ENCODE measurements around the gene VIPR2. TPM values are rescaled to one million over a fixed set of nuclear protein-coding genes. Genes with fewer than 3 reads are reported as not detected.
A peak's percentile ranks its signal among the peaks of the same experiment; 100 is the strongest.

Gene VIPR2
- total RNA-seq, 1 donor from 2014 or later = 4.5 TPM

DNA sequence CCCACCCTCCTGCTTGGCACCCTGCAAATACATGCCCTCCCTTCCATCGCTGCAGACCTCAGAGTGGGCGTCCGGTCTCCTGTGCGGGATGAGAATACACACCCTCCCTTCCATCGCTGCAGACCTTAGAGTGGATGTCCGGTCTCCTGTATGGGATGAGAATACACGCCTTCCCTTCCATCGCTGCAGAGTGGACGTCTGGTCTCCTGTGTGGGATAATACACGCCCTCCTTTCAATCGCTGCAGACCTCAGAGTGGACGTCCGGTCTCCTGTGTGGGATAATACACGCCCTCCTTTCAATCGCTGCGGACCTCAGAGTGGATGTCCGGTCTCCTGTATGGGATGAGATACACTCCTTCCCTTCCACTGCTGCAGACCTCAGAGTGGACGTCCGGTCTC lies 128.1 kb downstream of the VIPR2 start:
- DNase-seq = peak; percentile 33
- Histone ChIP-seq H3K4me1 (peaks cover 18% of the 10 kb centered on the region), H3K9me3 (no peaks in the 10 kb centered on the region), H3K36me3 (no peaks in the 10 kb centered on the region), H3K27ac (no peak overlapping the region), H3K4me3 (no peak overlapping the region), H3K27me3 (no peaks in the 10 kb centered on the region)
- ATAC-seq = no peak
- TF ChIP-seq, protein P1, sequence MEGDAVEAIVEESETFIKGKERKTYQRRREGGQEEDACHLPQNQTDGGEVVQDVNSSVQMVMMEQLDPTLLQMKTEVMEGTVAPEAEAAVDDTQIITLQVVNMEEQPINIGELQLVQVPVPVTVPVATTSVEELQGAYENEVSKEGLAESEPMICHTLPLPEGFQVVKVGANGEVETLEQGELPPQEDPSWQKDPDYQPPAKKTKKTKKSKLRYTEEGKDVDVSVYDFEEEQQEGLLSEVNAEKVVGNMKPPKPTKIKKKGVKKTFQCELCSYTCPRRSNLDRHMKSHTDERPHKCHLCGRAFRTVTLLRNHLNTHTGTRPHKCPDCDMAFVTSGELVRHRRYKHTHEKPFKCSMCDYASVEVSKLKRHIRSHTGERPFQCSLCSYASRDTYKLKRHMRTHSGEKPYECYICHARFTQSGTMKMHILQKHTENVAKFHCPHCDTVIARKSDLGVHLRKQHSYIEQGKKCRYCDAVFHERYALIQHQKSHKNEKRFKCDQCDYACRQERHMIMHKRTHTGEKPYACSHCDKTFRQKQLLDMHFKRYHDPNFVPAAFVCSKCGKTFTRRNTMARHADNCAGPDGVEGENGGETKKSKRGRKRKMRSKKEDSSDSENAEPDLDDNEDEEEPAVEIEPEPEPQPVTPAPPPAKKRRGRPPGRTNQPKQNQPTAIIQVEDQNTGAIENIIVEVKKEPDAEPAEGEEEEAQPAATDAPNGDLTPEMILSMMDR (IDR thresholded peaks at IDR 0.05) = no peak
- intact Hi-C loops (cut with DNase I) = no loop called here

DNA sequence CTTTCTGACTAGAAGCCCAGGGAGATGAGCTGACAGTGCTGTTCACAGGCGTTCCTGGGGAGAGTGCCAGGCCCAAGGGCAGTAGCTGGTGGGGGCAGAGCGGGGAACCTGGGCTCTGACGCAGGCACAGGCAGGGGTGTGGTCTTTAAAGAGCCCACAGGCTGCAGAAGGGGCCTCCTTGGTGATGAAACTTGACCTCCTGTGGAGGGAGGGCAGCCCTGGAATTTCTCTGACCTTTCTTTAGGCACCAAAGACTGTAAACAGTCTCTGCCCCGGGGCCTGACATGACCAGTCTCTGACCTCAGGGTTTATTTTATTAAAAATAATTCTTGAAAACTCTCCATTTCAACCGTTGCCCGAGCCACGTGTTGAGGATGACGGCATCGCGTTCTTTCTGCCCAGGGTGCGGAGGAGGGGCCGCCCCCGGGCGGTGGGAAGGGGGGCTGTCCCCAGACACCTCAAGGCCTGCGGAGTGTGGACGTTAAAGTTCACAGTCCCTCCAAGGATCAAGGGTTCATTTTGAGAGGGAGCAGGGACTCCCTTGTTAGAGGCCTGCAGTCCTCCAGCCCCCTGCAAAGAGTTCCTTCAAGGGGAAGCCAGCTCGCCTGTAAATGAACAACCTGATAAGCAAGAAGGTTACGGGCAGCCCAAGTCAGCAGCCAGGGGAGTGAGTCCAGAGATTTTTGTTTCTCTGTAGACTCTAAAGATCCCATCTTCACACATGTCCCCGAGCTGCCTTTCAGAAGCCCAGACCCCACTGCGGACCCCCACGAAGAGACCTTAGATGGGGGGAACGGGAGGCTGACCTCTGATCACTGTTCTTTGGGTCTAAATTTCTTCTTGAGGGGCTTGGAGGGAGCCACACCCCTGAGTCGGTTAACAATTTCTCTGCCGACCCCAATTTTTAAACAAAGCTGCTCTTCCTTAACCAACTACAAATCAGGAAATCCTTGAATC lies 128.9 kb downstream of the VIPR2 start:
- peaks cover 18% of the 10 kb centered on the region for H3K4me1 ChIP-seq
- no peak overlapping the region for H3K27ac ChIP-seq
- TF ChIP-seq, protein P1 (IDR thresholded peaks at IDR 0.05) = no peak
- no peak overlapping the region for H3K4me3 ChIP-seq
- no peaks in the 10 kb centered on the region for H3K9me3 ChIP-seq
- ATAC-seq (peak; percentile 71), DNase-seq (peak; percentile 76)
- H3K27me3 ChIP-seq = no peaks in the 10 kb centered on the region
- no peaks in the 10 kb centered on the region for H3K36me3 ChIP-seq
- intact Hi-C loops (cut with DNase I) = no loop called here

DNA sequence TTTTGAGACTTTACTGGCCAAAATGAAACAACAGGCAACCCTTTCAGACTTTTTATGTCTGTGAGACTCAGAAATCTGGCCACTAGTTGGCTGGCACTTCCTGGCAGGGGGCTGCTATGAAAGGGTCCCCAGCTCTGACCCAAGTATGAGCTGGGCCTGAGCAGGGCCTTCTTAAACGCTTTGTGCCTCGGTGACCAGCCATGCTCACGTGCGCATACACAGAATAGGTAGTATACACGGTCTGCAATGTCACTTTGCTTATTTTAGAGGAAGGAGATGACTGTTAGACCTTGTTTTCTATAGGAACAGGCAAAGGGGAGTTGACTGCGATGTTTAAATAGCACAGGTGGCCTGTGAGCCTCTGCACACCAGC lies 129.6 kb downstream of the VIPR2 start:
- Histone ChIP-seq H3K27me3 (no peaks in the 10 kb centered on the region), H3K4me3 (no peak overlapping the region), H3K4me1 (peaks cover 18% of the 10 kb centered on the region), H3K36me3 (no peaks in the 10 kb centered on the region), H3K27ac (peak overlapping the region; percentile 36), H3K9me3 (no peaks in the 10 kb centered on the region)
- DNase-seq = no peak
- no peak for ATAC-seq
- TF ChIP-seq, protein P1 (IDR thresholded peaks at IDR 0.05) = no peak
- intact Hi-C loops (cut with DNase I) = no loop called here

DNA sequence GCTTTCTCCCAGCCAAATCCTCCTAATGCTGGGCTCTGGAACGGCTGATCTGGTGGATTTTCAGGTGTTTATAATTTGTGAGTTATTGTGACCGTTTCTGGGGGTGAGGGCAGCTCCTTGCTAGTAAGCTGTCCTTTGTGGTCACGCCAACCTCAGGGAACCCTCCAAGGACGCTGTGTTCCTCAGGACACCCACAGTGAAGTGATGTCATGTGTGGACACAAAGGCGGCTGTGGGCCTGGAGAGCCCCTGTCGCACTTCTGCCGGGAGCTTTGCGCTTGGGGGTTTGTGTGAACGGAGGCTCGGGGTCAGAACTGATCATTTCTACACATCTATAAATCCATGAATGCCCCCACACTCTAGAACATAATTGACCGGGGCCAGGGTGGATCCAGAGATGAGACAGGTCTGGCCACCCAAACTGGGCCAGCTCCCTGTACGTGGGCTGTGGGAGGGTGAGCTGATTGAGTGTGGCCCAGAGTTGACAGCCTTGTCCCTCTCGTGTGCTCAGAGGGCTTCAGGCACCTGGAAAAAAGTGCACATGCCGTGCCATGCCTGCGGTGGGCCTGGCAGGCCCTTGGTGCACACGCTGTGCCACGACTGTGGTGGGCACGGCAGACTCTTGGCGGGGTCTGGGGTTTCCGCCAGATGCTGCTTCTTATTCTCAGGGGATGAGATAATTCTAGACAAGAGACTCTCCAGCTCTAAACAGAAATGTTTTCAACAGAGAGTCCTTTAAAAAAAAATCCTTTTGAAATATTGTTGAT lies 130.2 kb downstream of the VIPR2 start:
- ATAC-seq = no peak
- Histone ChIP-seq H3K4me3 (no peak overlapping the region), H3K27ac (no peak overlapping the region), H3K36me3 (no peaks in the 10 kb centered on the region), H3K9me3 (no peaks in the 10 kb centered on the region), H3K4me1 (peaks cover 18% of the 10 kb centered on the region), H3K27me3 (no peaks in the 10 kb centered on the region)
- DNase-seq = peak; percentile 37
- intact Hi-C loops (cut with DNase I) = no loop called here
- TF ChIP-seq, protein P1 (IDR thresholded peaks at IDR 0.05) = no peak

DNA sequence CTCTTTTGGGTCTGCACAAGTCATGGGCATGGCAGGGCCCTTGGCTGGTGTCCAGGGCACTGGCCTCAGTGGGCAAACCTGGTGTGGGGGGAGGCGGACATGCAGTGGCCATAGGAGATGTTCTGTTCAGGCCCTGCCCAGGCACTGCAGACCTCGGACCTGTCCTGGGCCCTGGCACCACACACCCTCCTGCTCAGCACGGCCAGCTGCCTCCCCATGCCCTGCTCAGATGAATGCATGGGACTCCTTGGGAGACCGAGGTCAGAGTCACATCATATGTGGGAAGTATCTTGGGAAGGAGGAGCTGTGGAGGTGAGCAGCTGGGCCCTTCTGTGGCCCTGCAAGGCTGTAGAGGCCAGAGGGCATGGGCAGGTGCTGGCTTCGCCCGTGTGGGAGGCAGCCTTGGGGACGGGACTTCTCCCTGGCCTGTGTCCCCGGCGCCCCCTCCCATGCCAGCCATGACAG lies 130.8 kb downstream of the VIPR2 start:
- peaks cover 18% of the 10 kb centered on the region for H3K4me1 ChIP-seq
- no peak overlapping the region for H3K4me3 ChIP-seq
- DNase-seq = peak; percentile 62
- no peaks in the 10 kb centered on the region for H3K36me3 ChIP-seq
- no peak overlapping the region for H3K27ac ChIP-seq
- intact Hi-C loops (cut with DNase I) = no loop called here
- ATAC-seq = no peak
- no peaks in the 10 kb centered on the region for H3K9me3 ChIP-seq
- TF ChIP-seq, protein P1 (IDR thresholded peaks at IDR 0.05) = no peak
- H3K27me3 ChIP-seq = no peaks in the 10 kb centered on the region

Measured in upper lobe of right lung (tissue), 1 donor.